Activated T-helper 1 cell treated with anti-CD3 and anti-CD28 coated beads, Interleukin-2, amount 50 U/mL, for 16 hours (primary cell): ENCODE measurements around the gene DDX50.

Experiments
- DNase-seq, 2 donors: peaks; one replicate each; pipeline ENCODE4 v3.0.0-alpha.2; 2020; ENCODE audit warnings: low read depth in 1 of 2, low spot score in 1 of 2

DDX50 gene

DNA sequence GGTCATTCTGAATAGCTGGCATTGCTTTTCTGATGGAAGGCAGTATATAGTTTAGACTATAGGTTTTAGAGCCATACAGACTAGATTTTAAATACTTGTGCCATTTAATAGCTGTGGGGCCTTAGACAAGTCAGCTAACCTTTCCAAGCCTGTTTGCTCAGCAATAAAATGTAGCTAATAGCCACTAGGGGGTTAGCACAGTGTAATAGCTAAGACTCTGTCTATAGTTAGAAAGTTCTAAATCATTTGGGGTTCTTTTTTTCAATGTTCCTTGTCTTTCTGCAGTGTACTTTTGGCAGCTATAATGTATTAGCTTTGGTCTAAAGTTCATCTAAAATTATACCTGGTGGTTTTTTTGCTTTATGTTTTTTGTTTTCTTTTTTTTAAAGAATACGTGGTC is 80.0 kb downstream of the DDX50 start:
- no peak for DNase-seq

DNA sequence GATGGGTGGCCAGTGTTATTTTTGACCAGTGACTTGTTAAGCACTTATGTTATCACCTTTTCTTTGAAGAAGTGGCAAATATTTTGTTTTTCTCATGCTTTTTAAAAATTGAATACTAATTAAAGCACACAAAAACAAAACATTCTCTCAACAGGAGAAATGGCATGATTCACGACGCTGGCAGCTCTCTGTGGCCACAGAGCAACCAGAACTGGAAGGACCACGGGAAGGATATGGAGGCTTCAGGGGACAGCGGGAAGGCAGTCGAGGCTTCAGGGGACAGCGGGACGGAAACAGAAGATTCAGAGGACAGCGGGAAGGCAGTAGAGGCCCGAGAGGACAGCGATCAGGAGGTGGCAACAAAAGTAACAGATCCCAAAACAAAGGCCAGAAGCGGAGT is 81.3 kb downstream of the DDX50 start:
- no peak for DNase-seq

DNA sequence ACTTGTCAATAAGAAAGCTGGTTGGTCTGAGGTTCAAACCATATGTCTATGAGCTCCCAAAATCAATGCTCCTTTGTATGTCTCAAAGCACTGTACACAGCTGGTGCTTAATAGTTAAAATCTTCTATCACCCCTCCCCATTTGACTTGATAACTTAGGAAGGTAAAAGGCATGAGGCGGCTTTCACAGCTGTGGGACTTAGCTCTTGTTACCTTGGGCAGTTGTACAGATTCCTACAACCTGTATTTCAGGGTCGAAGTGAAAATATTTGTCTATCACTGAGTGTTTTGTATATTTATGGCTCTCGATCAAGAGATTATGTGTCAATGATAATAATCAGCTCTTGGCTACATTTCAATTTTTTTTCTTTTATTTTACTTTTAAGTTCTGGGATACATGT is 86.5 kb downstream of the DDX50 start:
- DNase-seq = no peak

DNA sequence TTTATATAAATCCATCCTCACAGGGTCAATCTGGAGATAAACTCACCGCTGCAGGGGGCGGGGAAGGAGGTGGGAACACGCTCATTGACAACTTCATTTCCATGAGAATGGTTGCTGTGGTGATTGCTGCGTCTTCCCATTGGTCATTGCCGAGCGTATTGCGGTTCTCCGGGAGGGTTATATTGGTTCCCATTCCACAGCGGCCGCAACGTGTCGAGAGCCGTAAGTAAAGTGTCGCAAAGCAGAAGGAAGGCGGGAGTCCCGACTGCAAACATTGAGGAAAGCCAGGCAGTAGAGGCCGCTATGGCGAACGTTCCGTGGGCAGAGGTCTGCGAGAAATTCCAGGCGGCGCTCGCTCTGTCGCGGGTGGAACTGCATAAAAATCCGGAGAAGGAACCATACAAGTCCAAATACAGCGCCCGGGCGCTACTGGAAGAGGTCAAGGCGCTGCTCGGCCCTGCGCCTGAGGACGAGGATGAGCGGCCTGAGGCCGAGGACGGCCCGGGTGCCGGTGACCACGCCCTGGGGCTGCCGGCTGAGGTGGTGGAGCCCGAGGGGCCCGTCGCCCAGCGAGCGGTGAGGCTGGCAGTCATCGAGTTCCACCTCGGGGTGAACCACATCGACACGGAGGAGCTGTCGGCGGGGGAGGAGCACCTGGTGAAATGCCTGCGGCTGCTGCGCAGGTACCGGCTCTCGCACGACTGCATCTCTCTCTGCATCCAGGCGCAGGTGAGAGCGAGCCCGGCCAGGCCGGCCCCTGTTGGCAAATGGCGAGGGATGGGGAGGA is 87.6 kb downstream of the DDX50 start, which contains the start of gene KIFBP:
KIFBP (plus strand) TSS at position 274 of the 787 bp plus-strand sequence; CDS start at position 304, 30 bp downstream.
- peak; percentile 59 to 66 for DNase-seq

DNA sequence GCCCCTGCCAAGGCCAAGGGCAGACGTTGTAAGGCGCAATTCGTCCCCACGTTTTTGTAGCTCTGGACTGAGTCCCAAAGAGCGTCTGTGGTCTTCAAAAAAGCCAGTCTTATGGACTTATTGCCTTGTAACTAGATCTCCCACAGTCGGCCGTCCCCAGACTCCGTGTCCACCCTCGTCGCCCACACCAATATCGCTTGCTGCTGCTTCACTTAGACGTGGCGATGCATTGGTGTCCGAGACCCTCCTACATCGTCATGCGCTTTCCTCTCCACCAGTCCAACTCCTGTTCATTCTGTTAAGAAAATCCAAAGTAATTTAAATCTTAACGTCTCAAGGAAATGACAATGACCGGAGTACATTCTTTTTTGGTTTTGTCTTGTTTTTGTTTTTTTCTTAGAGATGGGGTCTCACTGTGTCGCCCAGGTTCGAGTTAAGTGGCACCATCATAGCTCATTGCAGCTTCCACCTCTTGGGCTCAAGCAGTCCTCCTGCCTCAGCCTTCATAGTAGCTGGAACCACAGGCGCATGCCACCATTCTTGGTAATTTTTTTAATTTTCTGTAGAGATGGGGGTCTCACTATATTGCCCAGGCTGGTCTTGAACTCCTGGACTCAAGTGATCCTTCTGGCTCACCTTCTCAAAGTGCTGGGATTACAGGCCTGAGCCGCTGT is 88.3 kb downstream of the DDX50 start:
- DNase-seq = no peak

DNA sequence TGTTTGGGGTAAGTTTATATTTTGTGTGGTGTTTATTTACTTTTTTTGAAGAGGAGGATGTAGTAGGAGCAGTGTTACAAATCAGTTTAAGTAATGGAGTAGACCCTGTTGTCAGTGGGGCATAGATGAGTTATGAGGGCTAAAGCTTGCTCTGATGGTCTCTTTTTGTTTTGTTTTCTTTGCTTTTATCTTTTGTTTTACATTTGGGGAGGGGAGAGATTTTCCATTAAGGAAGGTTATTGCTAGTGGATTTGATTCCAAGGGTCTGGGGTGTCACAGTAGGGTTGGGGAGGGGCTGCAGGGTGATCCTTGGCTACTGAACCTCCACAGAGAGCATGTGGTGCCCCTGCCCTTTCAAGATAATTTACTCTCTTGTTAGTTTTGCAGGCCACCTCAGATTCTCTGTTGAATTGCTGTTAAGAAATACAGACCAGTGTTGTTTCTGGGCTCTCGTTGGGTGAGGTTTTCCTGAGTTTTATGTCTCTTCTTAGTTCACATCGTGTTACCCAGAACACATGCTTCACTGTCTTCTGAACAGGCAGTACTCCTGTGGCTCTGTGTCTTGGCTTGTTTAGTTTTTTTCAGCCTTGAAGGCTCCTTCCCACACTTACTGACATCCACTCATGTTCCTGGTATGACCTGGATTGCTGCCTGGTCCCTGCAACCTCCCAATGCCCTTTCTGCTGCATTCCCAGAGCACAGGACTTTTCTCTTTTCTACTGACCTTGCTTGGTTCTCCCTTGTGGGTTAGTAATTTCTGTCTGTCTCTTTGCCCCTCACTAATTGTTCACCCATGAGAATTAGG is 91.7 kb downstream of the DDX50 start:
- DNase-seq = no peak
